SK-N-SH (cell line): Measurements from ENCODE around the gene PNKD. TPM values are rescaled to one million over a fixed set of nuclear protein-coding genes. Genes with fewer than 3 reads are reported as not detected.

Experiments
- CTCF ChIA-PET: fragments of 300-600, 350-600 bp; formaldehyde crosslinking; extraction: SDS; loops from one replicate; lab custom pipeline; 2021; lab: Yijun Ruan, JAX
- POLR2A ChIA-PET: fragments of 350-600 bp; sonication (Branson Sonifier 250); formaldehyde crosslinking; extraction: SDS; loops from one replicate; lab custom pipeline; 2020; ENCODE audit warnings: antibody characterized with exemption, inconsistent platforms; lab: Yijun Ruan, JAX
- DNase-seq: peaks from one replicate; pipeline ENCODE4 v3.0.0; 2012
- H2AFZ ChIP-seq: fragments of 200-600 bp; sonication (generic); 2 replicates; pipeline ENCODE4 v1.8.1; 2016; ENCODE audit warnings: antibody characterized with exemption, mild to moderate bottlenecking, low read depth
- H3F3A ChIP-seq: fragments of 200-600 bp; sonication (generic); replicated peaks from 2 replicates; pipeline ENCODE3; 2016; ENCODE audit warnings: antibody characterized with exemption, mild to moderate bottlenecking; ENCODE audit not compliant: insufficient read depth
- H3K27ac ChIP-seq, 2 experiments: fragments of 200-500 bp in 1 of 2; fragments of 200-600 bp in 1 of 2; sonication (Bioruptor generic) in 1 of 2; sonication (generic), shearing (Covaris generic) in 1 of 2; 2 replicates each; pipeline versions ENCODE4 v1.5.1 to v1.6.1; 2014 to 2016; ENCODE audit warnings: low read depth in 2 of 2, inconsistent platforms in 1 of 2, low read length in 1 of 2, mild to moderate bottlenecking in 1 of 2, mixed read lengths in 1 of 2
- H3K27me3 ChIP-seq: fragments of 200-600 bp; sonication (generic), shearing (Covaris generic); 2 replicates; pipeline ENCODE4 v1.6.1; 2016; ENCODE audit warnings: mixed run types; ENCODE audit not compliant: insufficient read depth
- H3K36me3 ChIP-seq, 2 experiments: fragments of 200-500 bp in 1 of 2; fragments of 200-600 bp in 1 of 2; sonication (Bioruptor generic) in 1 of 2; sonication (generic) in 1 of 2; replicated peaks in 1 of 2; 2 replicates each; pipeline versions ENCODE3 to v1.5.1; 2014 to 2016; ENCODE audit warnings: low read length in 1 of 2, mild to moderate bottlenecking in 1 of 2; ENCODE audit not compliant: insufficient read depth in 2 of 2, control insufficient read depth in 1 of 2
- H3K4me1 ChIP-seq, 2 experiments: fragments of 200-500 bp in 1 of 2; fragments of 200-600 bp in 1 of 2; sonication (Bioruptor generic) in 1 of 2; sonication (generic), shearing (Covaris generic) in 1 of 2; 2 replicates each; pipeline versions ENCODE4 v1.5.1 to v1.6.1; 2014 to 2016; ENCODE audit warnings: low read depth in 1 of 2, low read length in 1 of 2, mixed run types in 1 of 2; ENCODE audit not compliant: insufficient read depth in 2 of 2, control insufficient read depth in 1 of 2
- H3K4me2 ChIP-seq: fragments of 200-600 bp; sonication (generic), shearing (Covaris generic); 2 replicates; pipeline ENCODE4 v1.6.1; 2017; ENCODE audit warnings: mixed run types
- H3K4me3 ChIP-seq, 2 experiments: fragments of 200-500 bp in 1 of 2; fragments of 200-600 bp in 1 of 2; sonication (Bioruptor generic) in 1 of 2; sonication (generic), shearing (Covaris generic) in 1 of 2; 2 replicates each; pipeline versions ENCODE4 v1.5.1 to v1.8.1; 2014 to 2016; ENCODE audit warnings: low read depth in 2 of 2, inconsistent platforms in 1 of 2, low read length in 1 of 2, mild to moderate bottlenecking in 1 of 2, mixed read lengths in 1 of 2, moderate library complexity in 1 of 2
- H3K79me2 ChIP-seq: fragments of 200-600 bp; sonication (generic); 2 replicates; pipeline ENCODE4 v1.8.1; 2017; ENCODE audit warnings: mild to moderate bottlenecking; ENCODE audit not compliant: insufficient read depth
- H3K9ac ChIP-seq: fragments of 200-600 bp; sonication (generic); 2 replicates; pipeline ENCODE4 v1.6.1; 2017; ENCODE audit warnings: mixed run types
- H3K9me2 ChIP-seq: fragments of 200-600 bp; sonication (generic); 2 replicates; pipeline ENCODE4 v1.6.1; 2017; ENCODE audit warnings: mixed run types
- H3K9me3 ChIP-seq: fragments of 200-600 bp; sonication (generic); 2 replicates; pipeline ENCODE4 v1.6.1; 2017; ENCODE audit warnings: mixed run types, mild to moderate bottlenecking, moderate library complexity
- H4K20me1 ChIP-seq: fragments of 200-600 bp; sonication (generic); 2 replicates; pipeline ENCODE4 v1.6.1; 2017; ENCODE audit warnings: mild to moderate bottlenecking, mixed run types; ENCODE audit not compliant: insufficient read depth
- ELF1 ChIP-seq: IDR thresholded peaks from 2 replicates; pipeline ENCODE4 v1.4.0; 2012
- EP300 ChIP-seq, 2 experiments: IDR thresholded peaks; 2 replicates each; pipeline versions ENCODE4 v1.4.0 to v1.6.1; 2012; ENCODE audit warnings: borderline replicate concordance in 1 of 2, low read depth in 1 of 2, low read length in 1 of 2
- EZH2phosphoT487 ChIP-seq: fragments of 200-600 bp; sonication (generic); IDR thresholded peaks from 2 replicates; pipeline ENCODE4 v1.6.1; 2017; ENCODE audit warnings: low read depth, mixed run types, mild to moderate bottlenecking, antibody characterized with exemption, moderate library complexity, borderline replicate concordance
- JUND ChIP-seq: IDR thresholded peaks from 2 replicates; pipeline ENCODE4 v1.4.0; 2012
- RCOR1 ChIP-seq: fragments of 150-350 bp; IDR thresholded peaks from 2 replicates; pipeline ENCODE4 v1.6.1; 2017; ENCODE audit warnings: antibody characterized with exemption, low read length
- RXRA ChIP-seq: IDR thresholded peaks from 2 replicates; pipeline ENCODE4 v1.4.0; 2012; ENCODE audit warnings: low read depth, mild to moderate bottlenecking, borderline replicate concordance
- SMC3 ChIP-seq: IDR thresholded peaks from 2 replicates; pipeline ENCODE4 v1.6.1; 2012; ENCODE audit warnings: low read depth, low read length, improper control_type of control experiment
- TAF1 ChIP-seq: IDR thresholded peaks from 2 replicates; pipeline ENCODE4 v1.6.1; 2012; ENCODE audit warnings: low read depth, mild to moderate bottlenecking, low read length, moderate library complexity, borderline replicate concordance
- YY1 ChIP-seq: IDR thresholded peaks from 2 replicates; pipeline ENCODE4 v1.4.0; 2012; ENCODE audit warnings: low read depth, mild to moderate bottlenecking
- WGBS: methylation state at CpG from one replicate; pipeline ENCODE4 v1.1.6; 2017; ENCODE audit warnings: low lambda C conversion rate; 5-methylcytosine and 5-hydroxymethylcytosine counted together
- polyA plus RNA-seq, 3 experiments: library from polyadenylated mRNA; depleted of rRNA; stranded (reverse); fragments of >200 nt; gene quantifications; 2 replicates each; pipeline ENCODE4 v1.2.3, GENCODE V29; 2012
- TF ChIP-seq, protein P1 (sequence below): IDR thresholded peaks from 2 replicates; pipeline ENCODE4; 2012
- TF ChIP-seq, protein P2 (sequence below): IDR thresholded peaks from 2 replicates; pipeline ENCODE4 v1.4.0; 2012; ENCODE audit warnings: low read depth
- TF ChIP-seq, protein P3 (sequence below): fragments of 150-350 bp; IDR thresholded peaks from 2 replicates; pipeline ENCODE4 v1.6.1; 2016; ENCODE audit warnings: mild to moderate bottlenecking, low read depth, low read length
- TF ChIP-seq, protein P4 (sequence below): IDR thresholded peaks from 2 replicates; pipeline ENCODE4 v1.6.1; 2012; ENCODE audit warnings: mild to moderate bottlenecking, low read depth, low read length, moderate library complexity

PNKD gene
- polyA plus RNA-seq, 1 of the 3 experiments (the other 2 are of a cell fraction) = 101 TPM

DNA sequence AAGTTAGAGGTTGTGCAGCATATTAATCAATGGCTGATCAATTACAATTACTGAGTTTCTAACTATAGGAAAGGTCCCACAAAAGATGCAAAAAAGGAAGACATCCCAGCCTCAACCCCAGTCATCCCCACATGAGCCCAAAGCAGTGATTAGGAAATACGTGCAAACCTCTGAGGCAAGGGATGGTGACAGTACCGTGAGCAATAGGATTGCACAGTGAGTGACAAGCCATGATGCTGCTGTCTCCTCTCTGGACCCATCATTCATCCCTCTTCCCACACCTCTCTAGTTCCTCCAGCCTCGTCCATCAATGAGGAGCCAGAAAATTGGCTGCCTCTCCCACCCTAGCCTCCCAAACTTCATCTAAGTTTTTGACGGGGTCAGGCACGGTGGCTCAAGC lies 107.7 kb downstream of the PNKD start:
- H3K4me2 ChIP-seq = no peak overlapping the region
- no peaks in the 10 kb centered on the region for H3K9me2 ChIP-seq
- H4K20me1 ChIP-seq = no peaks in the 10 kb centered on the region
- no peak overlapping the region for H3K9ac ChIP-seq
- H3K9me3 ChIP-seq = no peaks in the 10 kb centered on the region
- no peaks in the 10 kb centered on the region for H3K27me3 ChIP-seq
- no peak overlapping the region for H3K4me3 ChIP-seq
- no peak for TF ChIP-seq JUND
- TF ChIP-seq ELF1 = no peak
- TF ChIP-seq, protein P1, sequence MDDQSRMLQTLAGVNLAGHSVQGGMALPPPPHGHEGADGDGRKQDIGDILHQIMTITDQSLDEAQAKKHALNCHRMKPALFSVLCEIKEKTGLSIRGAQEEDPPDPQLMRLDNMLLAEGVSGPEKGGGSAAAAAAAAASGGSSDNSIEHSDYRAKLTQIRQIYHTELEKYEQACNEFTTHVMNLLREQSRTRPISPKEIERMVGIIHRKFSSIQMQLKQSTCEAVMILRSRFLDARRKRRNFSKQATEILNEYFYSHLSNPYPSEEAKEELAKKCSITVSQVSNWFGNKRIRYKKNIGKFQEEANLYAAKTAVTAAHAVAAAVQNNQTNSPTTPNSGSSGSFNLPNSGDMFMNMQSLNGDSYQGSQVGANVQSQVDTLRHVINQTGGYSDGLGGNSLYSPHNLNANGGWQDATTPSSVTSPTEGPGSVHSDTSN = no peak
- no peak for TF ChIP-seq SMC3
- TF ChIP-seq RCOR1 = no peak
- TF ChIP-seq EZH2phosphoT487 = no peak
- TF ChIP-seq, protein P2, sequence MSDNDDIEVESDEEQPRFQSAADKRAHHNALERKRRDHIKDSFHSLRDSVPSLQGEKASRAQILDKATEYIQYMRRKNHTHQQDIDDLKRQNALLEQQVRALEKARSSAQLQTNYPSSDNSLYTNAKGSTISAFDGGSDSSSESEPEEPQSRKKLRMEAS = no peak
- no peak overlapping the region for H2AFZ ChIP-seq
- CTCF ChIA-PET = interaction anchor here (1.3 kb wide), 1 partner anchor 105 kb away, joined by 3 read pairs; no protein-coding TSS in a partner anchor
- H3K4me1 ChIP-seq = no peaks in the 10 kb centered on the region
- no peak overlapping the region for H3K27ac ChIP-seq
- 80% methylated on average over 5 of the region's 5 CpGs for WGBS
- H3F3A ChIP-seq = peaks cover 5% of the 10 kb centered on the region
- POLR2A ChIA-PET = no interaction called here
- no peak for DNase-seq
- no peaks in the 10 kb centered on the region for H3K36me3 ChIP-seq
- no peaks in the 10 kb centered on the region for H3K79me2 ChIP-seq

DNA sequence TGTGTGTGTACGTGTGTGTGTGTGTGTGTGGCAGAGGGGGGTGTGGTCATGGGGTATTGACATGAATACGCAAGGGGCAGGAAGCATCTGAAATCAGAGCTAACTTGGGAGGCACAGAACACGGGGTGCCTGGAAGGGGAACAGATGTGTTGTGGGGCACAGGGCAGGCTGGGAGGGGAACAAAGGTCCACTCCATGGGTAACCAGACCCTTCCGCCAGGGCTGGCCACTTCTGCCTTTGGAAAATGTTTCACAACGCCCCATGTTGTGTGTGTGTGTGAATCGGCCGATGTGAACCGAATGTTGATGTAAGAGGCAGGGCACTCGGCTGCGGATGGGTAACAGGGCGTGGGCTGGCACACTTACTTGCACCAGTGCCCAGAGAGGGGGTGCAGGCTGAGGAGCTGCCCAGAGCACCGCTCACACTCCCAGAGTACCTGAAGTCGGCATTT lies 111.6 kb downstream of the PNKD start, which contains the start of gene SLC11A1:
SLC11A1 (plus strand) TSS at position 358 of the 451 bp plus-strand sequence. CDS start 96 bp downstream, outside the sequence.
- no peak within 1 kb of the TSS for H3K9ac ChIP-seq
- POLR2A ChIA-PET = no interaction called here
- H4K20me1 ChIP-seq = no peaks in the 10 kb centered on the region
- no peak within 1 kb of the TSS for H3K27ac ChIP-seq
- H3F3A ChIP-seq = no peaks in the 10 kb centered on the region
- CTCF ChIA-PET = interaction anchor here (1.6 kb wide), 1 partner anchor 80 kb away, joined by 4 read pairs; no protein-coding TSS in a partner anchor
- H3K4me2 ChIP-seq = no peak within 1 kb of the TSS
- H3K4me3 ChIP-seq = no peak within 1 kb of the TSS
- H3K79me2 ChIP-seq = no peaks in the 10 kb centered on the region
- WGBS = 86% methylated on average over 9 of the region's 13 CpGs
- no peak within 1 kb of the TSS for H2AFZ ChIP-seq
- H3K4me1 ChIP-seq = no peaks in the 10 kb centered on the region; a peak in 1 of 4 replicates
- no peaks in the 10 kb centered on the region for H3K9me2 ChIP-seq
- H3K9me3 ChIP-seq = no peaks in the 10 kb centered on the region
- TF ChIP-seq EZH2phosphoT487 (no peak), EP300 (IDR thresholded peaks at IDR 0.05; ENCODE audit: borderline replicate concordance in 1 of 2, low read depth in 1 of 2, low read length in 1 of 2) (no peak), TAF1 (no peak), YY1 (no peak), RXRA (no peak)
- TF ChIP-seq, protein P3, sequence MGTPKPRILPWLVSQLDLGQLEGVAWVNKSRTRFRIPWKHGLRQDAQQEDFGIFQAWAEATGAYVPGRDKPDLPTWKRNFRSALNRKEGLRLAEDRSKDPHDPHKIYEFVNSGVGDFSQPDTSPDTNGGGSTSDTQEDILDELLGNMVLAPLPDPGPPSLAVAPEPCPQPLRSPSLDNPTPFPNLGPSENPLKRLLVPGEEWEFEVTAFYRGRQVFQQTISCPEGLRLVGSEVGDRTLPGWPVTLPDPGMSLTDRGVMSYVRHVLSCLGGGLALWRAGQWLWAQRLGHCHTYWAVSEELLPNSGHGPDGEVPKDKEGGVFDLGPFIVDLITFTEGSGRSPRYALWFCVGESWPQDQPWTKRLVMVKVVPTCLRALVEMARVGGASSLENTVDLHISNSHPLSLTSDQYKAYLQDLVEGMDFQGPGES = no peak
- TF ChIP-seq, protein P2 = no peak
- TF ChIP-seq, protein P4, sequence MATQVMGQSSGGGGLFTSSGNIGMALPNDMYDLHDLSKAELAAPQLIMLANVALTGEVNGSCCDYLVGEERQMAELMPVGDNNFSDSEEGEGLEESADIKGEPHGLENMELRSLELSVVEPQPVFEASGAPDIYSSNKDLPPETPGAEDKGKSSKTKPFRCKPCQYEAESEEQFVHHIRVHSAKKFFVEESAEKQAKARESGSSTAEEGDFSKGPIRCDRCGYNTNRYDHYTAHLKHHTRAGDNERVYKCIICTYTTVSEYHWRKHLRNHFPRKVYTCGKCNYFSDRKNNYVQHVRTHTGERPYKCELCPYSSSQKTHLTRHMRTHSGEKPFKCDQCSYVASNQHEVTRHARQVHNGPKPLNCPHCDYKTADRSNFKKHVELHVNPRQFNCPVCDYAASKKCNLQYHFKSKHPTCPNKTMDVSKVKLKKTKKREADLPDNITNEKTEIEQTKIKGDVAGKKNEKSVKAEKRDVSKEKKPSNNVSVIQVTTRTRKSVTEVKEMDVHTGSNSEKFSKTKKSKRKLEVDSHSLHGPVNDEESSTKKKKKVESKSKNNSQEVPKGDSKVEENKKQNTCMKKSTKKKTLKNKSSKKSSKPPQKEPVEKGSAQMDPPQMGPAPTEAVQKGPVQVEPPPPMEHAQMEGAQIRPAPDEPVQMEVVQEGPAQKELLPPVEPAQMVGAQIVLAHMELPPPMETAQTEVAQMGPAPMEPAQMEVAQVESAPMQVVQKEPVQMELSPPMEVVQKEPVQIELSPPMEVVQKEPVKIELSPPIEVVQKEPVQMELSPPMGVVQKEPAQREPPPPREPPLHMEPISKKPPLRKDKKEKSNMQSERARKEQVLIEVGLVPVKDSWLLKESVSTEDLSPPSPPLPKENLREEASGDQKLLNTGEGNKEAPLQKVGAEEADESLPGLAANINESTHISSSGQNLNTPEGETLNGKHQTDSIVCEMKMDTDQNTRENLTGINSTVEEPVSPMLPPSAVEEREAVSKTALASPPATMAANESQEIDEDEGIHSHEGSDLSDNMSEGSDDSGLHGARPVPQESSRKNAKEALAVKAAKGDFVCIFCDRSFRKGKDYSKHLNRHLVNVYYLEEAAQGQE = no peak
- no peaks in the 10 kb centered on the region for H3K36me3 ChIP-seq
- no peak for DNase-seq
- no peaks in the 10 kb centered on the region for H3K27me3 ChIP-seq
